ENCODE results near the gene CIAO1. TPM values are rescaled to one million over a fixed set of nuclear protein-coding genes. Genes with fewer than 3 reads are reported as not detected.

CIAO1 gene
- total and polyA plus RNA-seq, 2 of the 4 experiments (the other 2 are of a cell fraction), result 81.1 to 94.3 TPM

DNA sequence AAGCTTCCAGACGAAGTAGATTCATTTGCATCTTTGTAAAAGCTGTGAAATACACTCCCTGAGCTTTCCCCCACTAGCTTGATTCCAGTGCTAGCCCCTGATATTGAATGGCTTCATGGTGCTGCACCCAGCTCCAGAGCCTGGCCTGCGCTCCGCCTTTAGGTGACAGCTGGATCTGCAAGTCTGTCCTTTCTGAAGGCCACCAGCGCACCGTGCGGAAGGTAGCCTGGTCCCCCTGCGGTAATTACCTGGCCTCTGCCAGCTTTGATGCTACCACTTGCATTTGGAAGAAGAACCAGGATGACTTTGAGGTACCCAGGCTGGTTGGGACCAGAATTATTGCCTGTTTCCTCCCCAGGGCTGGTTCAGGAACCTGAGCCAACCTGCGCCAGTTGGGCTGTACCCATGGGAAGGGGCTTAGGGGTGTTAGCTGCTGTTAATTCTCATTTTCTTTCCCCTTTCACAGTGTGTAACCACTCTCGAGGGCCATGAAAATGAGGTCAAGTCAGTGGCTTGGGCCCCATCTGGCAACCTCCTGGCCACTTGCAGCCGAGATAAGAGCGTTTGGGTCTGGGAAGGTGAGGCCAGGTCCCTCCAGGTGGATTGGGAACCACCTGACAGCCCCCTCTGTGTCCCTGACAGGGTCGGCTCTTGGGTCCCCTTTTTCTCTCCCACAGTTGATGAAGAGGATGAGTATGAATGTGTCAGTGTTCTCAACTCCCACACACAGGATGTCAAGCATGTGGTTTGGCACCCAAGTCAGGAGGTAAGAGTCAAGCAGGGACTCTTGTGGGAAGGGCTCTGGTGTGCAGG, 1.3 kb downstream of the CIAO1 start:
- BruUV-seq (replicated peaks), result no TSS peak
- H3K9me1 ChIP-seq (ENCODE audit: insufficient read depth, low read length), result peaks cover 14% of the 10 kb centered on the region
- H4K5ac ChIP-seq (ENCODE audit: low read depth, low read length), result no peak overlapping the region
- H3K79me1 ChIP-seq (ENCODE audit: low read depth in 1 of 2, low read length in 2 of 2), result peaks cover 26 to 59% of the 10 kb centered on the region in 2 experiments
- intact Hi-C loops (cut with micrococcal nuclease), result loop anchor here (2.0 to 5.0 kb wide), 2 partner anchors 241 to 275 kb away; partner anchors contain the start of gene ANKRD36C
- DNase-seq (peak; percentile 37), ATAC-seq (ENCODE audit: low read depth) (no peak)
- no peaks in the 10 kb centered on the region for H3K9me3 ChIP-seq (ENCODE audit: control insufficient read depth, insufficient read depth, low read length)
- no peak overlapping the region for H2BK5ac ChIP-seq (ENCODE audit: low read depth, low read length, poor library complexity, severe bottlenecking)
- H3K36me3 ChIP-seq (ENCODE audit: control insufficient read depth, insufficient read depth, low read length), result peaks cover 29% of the 10 kb centered on the region
- peaks cover 5% of the 10 kb centered on the region for H3K4me1 ChIP-seq (ENCODE audit: control insufficient read depth, insufficient read depth, low read length)
- peak overlapping the region; percentile 33 for H2AK9ac ChIP-seq (replicated peaks; ENCODE audit: low read depth, low read length, poor library complexity)
- H3K4ac ChIP-seq (ENCODE audit: low read depth, low read length), result no peak overlapping the region
- H4K20me1 ChIP-seq (ENCODE audit: insufficient read depth, low read length), result peaks cover 36% of the 10 kb centered on the region
- CTCF ChIA-PET, result interaction anchor here (0.6 to 1.1 kb wide), 7 partner anchors 9 to 245 kb away, joined by 3 to 6 read pairs (median 3); no protein-coding TSS in a partner anchor
- POLR2A ChIA-PET (ENCODE audit: unreplicated experiment), result interaction anchor here (0.8 kb wide), 1 partner anchor 8 kb away, joined by 4 read pairs; no protein-coding TSS in a partner anchor
- no peak overlapping the region for H3K18ac ChIP-seq (ENCODE audit: low read depth, low read length)
- TF ChIP-seq MAFK (IDR thresholded peaks at IDR 0.05; ENCODE audit: low read depth, low read length), result no peak
- TF ChIP-seq SMC3 (IDR thresholded peaks at IDR 0.05; ENCODE audit: low read depth, low read length), result peak; percentile 40
- TF ChIP-seq, protein P1, sequence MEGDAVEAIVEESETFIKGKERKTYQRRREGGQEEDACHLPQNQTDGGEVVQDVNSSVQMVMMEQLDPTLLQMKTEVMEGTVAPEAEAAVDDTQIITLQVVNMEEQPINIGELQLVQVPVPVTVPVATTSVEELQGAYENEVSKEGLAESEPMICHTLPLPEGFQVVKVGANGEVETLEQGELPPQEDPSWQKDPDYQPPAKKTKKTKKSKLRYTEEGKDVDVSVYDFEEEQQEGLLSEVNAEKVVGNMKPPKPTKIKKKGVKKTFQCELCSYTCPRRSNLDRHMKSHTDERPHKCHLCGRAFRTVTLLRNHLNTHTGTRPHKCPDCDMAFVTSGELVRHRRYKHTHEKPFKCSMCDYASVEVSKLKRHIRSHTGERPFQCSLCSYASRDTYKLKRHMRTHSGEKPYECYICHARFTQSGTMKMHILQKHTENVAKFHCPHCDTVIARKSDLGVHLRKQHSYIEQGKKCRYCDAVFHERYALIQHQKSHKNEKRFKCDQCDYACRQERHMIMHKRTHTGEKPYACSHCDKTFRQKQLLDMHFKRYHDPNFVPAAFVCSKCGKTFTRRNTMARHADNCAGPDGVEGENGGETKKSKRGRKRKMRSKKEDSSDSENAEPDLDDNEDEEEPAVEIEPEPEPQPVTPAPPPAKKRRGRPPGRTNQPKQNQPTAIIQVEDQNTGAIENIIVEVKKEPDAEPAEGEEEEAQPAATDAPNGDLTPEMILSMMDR (conservative IDR thresholded peaks at IDR 0.05; ENCODE audit: low read depth, low read length), result peak; percentile 50
- no peak for TF ChIP-seq BHLHE40 (IDR thresholded peaks at IDR 0.05; ENCODE audit: low read depth, low read length)
- no peak for TF ChIP-seq FOS (IDR thresholded peaks at IDR 0.05; ENCODE audit: low read depth, low read length)
- TF ChIP-seq NFE2L2 (IDR thresholded peaks at IDR 0.05; ENCODE audit: low read depth, low read length), result no peak
- no peak for TF ChIP-seq MAZ (IDR thresholded peaks at IDR 0.05; ENCODE audit: borderline replicate concordance, low read depth, low read length)
- peak; percentile 63 for TF ChIP-seq RAD21 (IDR thresholded peaks at IDR 0.05; ENCODE audit: low read length)
- TF ChIP-seq, protein P2, sequence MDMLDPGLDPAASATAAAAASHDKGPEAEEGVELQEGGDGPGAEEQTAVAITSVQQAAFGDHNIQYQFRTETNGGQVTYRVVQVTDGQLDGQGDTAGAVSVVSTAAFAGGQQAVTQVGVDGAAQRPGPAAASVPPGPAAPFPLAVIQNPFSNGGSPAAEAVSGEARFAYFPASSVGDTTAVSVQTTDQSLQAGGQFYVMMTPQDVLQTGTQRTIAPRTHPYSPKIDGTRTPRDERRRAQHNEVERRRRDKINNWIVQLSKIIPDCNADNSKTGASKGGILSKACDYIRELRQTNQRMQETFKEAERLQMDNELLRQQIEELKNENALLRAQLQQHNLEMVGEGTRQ (IDR thresholded peaks at IDR 0.05; ENCODE audit: low read depth, low read length), result no peak
- 90% methylated on average over 2 of the region's 12 CpGs; no CpG with 5 or more reads in 1 of the 2 experiments for WGBS, 2 experiments (ENCODE audit: extremely low coverage in 2 of 2, insufficient read length in 1 of 2)
- H3K4me3 ChIP-seq (ENCODE audit: insufficient read depth, low read depth, low read length), result no peak overlapping the region
- H3K27ac ChIP-seq (ENCODE audit: insufficient read depth, low read length), result no peak overlapping the region
- H2BK120ac ChIP-seq (ENCODE audit: low read depth, low read length), result no peak overlapping the region
- H2AK5ac ChIP-seq (ENCODE audit: low read depth, low read length), result no peak overlapping the region
- no peak overlapping the region for H2BK15ac ChIP-seq (ENCODE audit: low read depth, low read length)
- H2BK20ac ChIP-seq (ENCODE audit: low read depth, low read length), result no peak overlapping the region
- H3K27me3 ChIP-seq (ENCODE audit: control insufficient read depth, insufficient read depth, low read length), result no peaks in the 10 kb centered on the region
- H3K56ac ChIP-seq (ENCODE audit: extremely low read depth, insufficient read depth, low read length), result no peak overlapping the region
- dilution Hi-C loops (cut with HindIII; ENCODE audit: low sequenced_read_pairs, unreplicated experiment), result no loop called here
- H3K9ac ChIP-seq (ENCODE audit: low read depth, low read length), result peak overlapping the region; percentile 89; the same call in 1 of the 2 replicates
- H3K4me2 ChIP-seq (ENCODE audit: low read depth, low read length), result peak overlapping the region; percentile 11; the same call in 1 of the 2 replicates
- H3K23ac ChIP-seq (ENCODE audit: low read depth, low read length), result no peak overlapping the region
- H4K8ac ChIP-seq (ENCODE audit: low read depth in 2 of 2, low read length in 2 of 2), result no peak overlapping the region
- no peak overlapping the region for H3K14ac ChIP-seq (replicated peaks; ENCODE audit: low read depth, low read length)
- in situ Hi-C loops (cut with MboI; ENCODE audit: low sequenced_read_pairs), result loop anchor here (10.0 to 25.0 kb wide), 2 partner anchors 133 to 255 kb away; partner anchors contain the start of gene ASTL
- no peak overlapping the region for H2AFZ ChIP-seq (replicated peaks; ENCODE audit: low read length, poor library complexity)
- H4K91ac ChIP-seq (ENCODE audit: insufficient read depth, low read depth, low read length), result no peak overlapping the region

All from IMR-90 (cell line).